ENCODE measurements around the gene DXO. TPM values are rescaled to one million over a fixed set of nuclear protein-coding genes. Genes with fewer than 3 reads are reported as not detected.

The DXO gene
- total and polyA plus RNA-seq, 3 donors from 2014 or later = 43.7 to 96.6 (median 59.1) TPM

- TF ChIP-seq CTCF (IDR thresholded peaks at IDR 0.05) (no peak), POLR2A (IDR thresholded peaks at IDR 0.05) (no peak)
- Histone ChIP-seq H3K4me3 (peak overlapping the region; percentile 66 to 90), H3K4me1 (peaks cover 12% of the 10 kb centered on the region), H3K9me3 (no peaks in the 10 kb centered on the region), H3K27me3 (no peaks in the 10 kb centered on the region), H3K36me3 (ENCODE audit: low read depth, missing control alignments) (no peaks in the 10 kb centered on the region), H3K27ac (peak overlapping the region; percentile 67 to 84)
- DNase-seq = no peak
- intact Hi-C loops (cut with DNase I; ENCODE audit: low total_unique reads) = loop anchor here (10.0 kb wide), 1 partner anchor 166 kb away; the partner anchor contains the start of gene ATF6B
- WGBS, 2 donors = 8 to 9% methylated on average over 11 of the region's 11 CpGs
Measured at GRCh38 chr6:31958412-31958740, 13.6 kb downstream of the DXO start.

GRCh38 chr6:31956796-31957195, 15.1 kb downstream of the DXO start:
- H3K4me1 ChIP-seq = peaks cover 12% of the 10 kb centered on the region
- intact Hi-C loops (cut with DNase I; ENCODE audit: low total_unique reads) = loop anchor here (10.0 kb wide), 1 partner anchor 168 kb away; the partner anchor contains the start of gene ATF6B
- no peak for DNase-seq
- H3K4me3 ChIP-seq = no peak overlapping the region
- no peaks in the 10 kb centered on the region for H3K27me3 ChIP-seq
- TF ChIP-seq CTCF (IDR thresholded peaks at IDR 0.05) (no peak), POLR2A (IDR thresholded peaks at IDR 0.05) (no peak)
- H3K9me3 ChIP-seq = no peaks in the 10 kb centered on the region
- 93 to 98% methylated on average over 3 of the region's 3 CpGs for WGBS, 2 donors
- no peaks in the 10 kb centered on the region for H3K36me3 ChIP-seq (ENCODE audit: low read depth, missing control alignments)
- H3K27ac ChIP-seq = no peak overlapping the region

GRCh38 chr6:31954511-31954910, 17.4 kb downstream of the DXO start:
- H3K36me3 ChIP-seq (ENCODE audit: low read depth, missing control alignments) = no peaks in the 10 kb centered on the region
- intact Hi-C loops (cut with DNase I; ENCODE audit: low total_unique reads) = loop anchor here (10.0 kb wide), 1 partner anchor 170 kb away; the partner anchor contains the start of gene ATF6B
- H3K27ac ChIP-seq = no peak overlapping the region
- no peaks in the 10 kb centered on the region for H3K27me3 ChIP-seq
- no peak overlapping the region for H3K4me3 ChIP-seq
- no peaks in the 10 kb centered on the region for H3K9me3 ChIP-seq
- no peak for DNase-seq
- H3K4me1 ChIP-seq = peaks cover 9% of the 10 kb centered on the region
- no peak for TF ChIP-seq POLR2A (IDR thresholded peaks at IDR 0.05)
- no peak for TF ChIP-seq CTCF (IDR thresholded peaks at IDR 0.05)
- WGBS, 2 donors = 95 to 96% methylated on average over 28 of the region's 28 CpGs

GRCh38 chr6:31952890-31953289, 19.0 kb downstream of the DXO start:
- Histone ChIP-seq H3K4me1 (peaks cover 5% of the 10 kb centered on the region), H3K27ac (no peak overlapping the region), H3K36me3 (ENCODE audit: low read depth, missing control alignments) (no peaks in the 10 kb centered on the region), H3K4me3 (no peak overlapping the region), H3K9me3 (no peaks in the 10 kb centered on the region), H3K27me3 (no peaks in the 10 kb centered on the region)
- no peak for DNase-seq
- WGBS, 2 donors = 79 to 81% methylated on average over 5 of the region's 5 CpGs
- intact Hi-C loops (cut with DNase I; ENCODE audit: low total_unique reads) = loop anchor here (10.0 kb wide), 1 partner anchor 172 kb away; the partner anchor contains the start of gene ATF6B
- no peak for TF ChIP-seq POLR2A (IDR thresholded peaks at IDR 0.05)
- TF ChIP-seq CTCF (IDR thresholded peaks at IDR 0.05) = no peak

GRCh38 chr6:31952140-31952805, 19.7 kb downstream of the DXO start:
- intact Hi-C loops (cut with DNase I; ENCODE audit: low total_unique reads) = loop anchor here (10.0 kb wide), 1 partner anchor 173 kb away; the partner anchor contains the start of gene ATF6B
- H3K4me3 ChIP-seq = no peak overlapping the region
- DNase-seq = peak; percentile 80
- H3K4me1 ChIP-seq = no peaks in the 10 kb centered on the region
- no peaks in the 10 kb centered on the region for H3K27me3 ChIP-seq
- no peak for TF ChIP-seq POLR2A (IDR thresholded peaks at IDR 0.05)
- TF ChIP-seq CTCF (IDR thresholded peaks at IDR 0.05) = peak; percentile 61 to 78 (median 65)
- H3K36me3 ChIP-seq (ENCODE audit: low read depth, missing control alignments) = no peaks in the 10 kb centered on the region
- 60 to 61% methylated on average over 5 of the region's 5 CpGs for WGBS, 2 donors
- no peaks in the 10 kb centered on the region for H3K9me3 ChIP-seq
- peak overlapping the region in 1 of 2 donors; percentile 8 for H3K27ac ChIP-seq
